Type B pancreatic cell (in vitro differentiated cells): ENCODE measurements around the gene MT3. TPM values are rescaled to one million over a fixed set of nuclear protein-coding genes. Genes with fewer than 3 reads are reported as not detected.

Experiments
- DNase-seq: peaks from one replicate; pipeline ENCODE4 v3.0.0; 2021; ENCODE audit warnings: mixed read lengths; ENCODE audit not compliant: unreplicated experiment; ENCODE audit errors: extremely low spot score
- H3K27ac Mint-ChIP-seq: 2 replicates; pipeline ENCODE4 v1.8.0; 2021; ENCODE audit warnings: mild to moderate bottlenecking, mixed read lengths
- H3K27me3 Mint-ChIP-seq: 2 replicates; pipeline ENCODE4 v1.8.0; 2021; ENCODE audit warnings: mixed read lengths
- H3K36me3 Mint-ChIP-seq: 2 replicates; pipeline ENCODE4 v1.8.0; 2021; ENCODE audit warnings: mixed read lengths
- H3K4me1 Mint-ChIP-seq: one replicate; pipeline ENCODE4 v1.8.0; 2021; ENCODE audit warnings: mixed read lengths; ENCODE audit not compliant: unreplicated experiment
- H3K4me3 Mint-ChIP-seq: 2 replicates; pipeline ENCODE4 v1.8.0; 2021; ENCODE audit warnings: mild to moderate bottlenecking, mixed read lengths
- H3K9me3 Mint-ChIP-seq: 2 replicates; pipeline ENCODE4 v1.8.0; 2021; ENCODE audit warnings: mixed read lengths
- CTCF ChIP-seq: fragments of 200-600 bp; sonication (generic); conservative IDR thresholded peaks from 2 replicates; pipeline ENCODE4 v1.5.0; 2021; ENCODE audit warnings: antibody characterized with exemption, mild to moderate bottlenecking
- total RNA-seq: library from RNA; stranded (reverse); gene quantifications from 2 replicates; pipeline ENCODE4 v1.2.1, GENCODE V29; 2021; ENCODE audit warnings: low replicate concordance

The MT3 gene
- total RNA-seq, 1 donor from 2014 or later = not detected

- Mint-ChIP-seq H3K4me1 (peaks cover 5% of the 10 kb centered on the region), H3K36me3 (no peaks in the 10 kb centered on the region), H3K9me3 (no peaks in the 10 kb centered on the region), H3K4me3 (no peak overlapping the region), H3K27me3 (peaks cover 95% of the 10 kb centered on the region), H3K27ac (no peak overlapping the region)
- no peak for TF ChIP-seq CTCF
- no peak for DNase-seq
Measured at GRCh38 chr16:56640076-56640475, 50.7 kb downstream of the MT3 start.

Other genes with a start within 250 kb of the MT3 start
- gene AMFR, start 164.0 kb upstream of the MT3 start, total RNA-seq = 65.4 and 86.4 TPM in 2 replicates
- 139 and 148 TPM in 2 replicates for gene NUDT21, start 138.2 kb upstream of the MT3 start, total RNA-seq
- gene OGFOD1, start 138.0 kb upstream of the MT3 start, total RNA-seq = 45.9 and 52.2 TPM in 2 replicates
- gene BBS2, start 69.5 kb upstream of the MT3 start, total RNA-seq = 37.6 and 39.6 TPM in 2 replicates
- not detected in 2 replicates for gene MT4, start 24.5 kb upstream of the MT3 start, total RNA-seq
- gene MT2A, start 19.1 kb downstream of the MT3 start, total RNA-seq = 18.2 and 21.4 TPM in 2 replicates
- gene MT1E, start 36.3 kb downstream of the MT3 start, total RNA-seq = 7.8 and 12.5 TPM in 2 replicates
- not detected in 2 replicates for gene MT1M, start 43.1 kb downstream of the MT3 start, total RNA-seq
- gene MT1A, start 49.1 kb downstream of the MT3 start, total RNA-seq = not detected in 2 replicates
- gene MT1B, start 62.4 kb downstream of the MT3 start, total RNA-seq = not detected in 2 replicates
- gene MT1F, start 68.4 kb downstream of the MT3 start, total RNA-seq = 5.9 and 6.5 TPM in 2 replicates
- 2.8 and 4.8 TPM in 2 replicates for gene MT1G, start 78.5 kb downstream of the MT3 start, total RNA-seq
- gene MT1H, start 80.3 kb downstream of the MT3 start, total RNA-seq = 2.2 and 2.4 TPM in 2 replicates
- 39.3 and 53.1 TPM in 2 replicates for gene MT1X, start 92.9 kb downstream of the MT3 start, total RNA-seq
- 68.8 and 101 TPM in 2 replicates for gene NUP93, start 140.6 kb downstream of the MT3 start, total RNA-seq